ENCODE measurements around the gene SLC35F1. TPM values are rescaled to one million over a fixed set of nuclear protein-coding genes. Genes with fewer than 3 reads are reported as not detected.
"Not testable (repeated sequence)": the region's sequence is repeated elsewhere in the genome, so short reads cannot be mapped to it uniquely, and the experiment has no call there.

Gene SLC35F1
- total and polyA plus RNA-seq, 2 donors, result 0.92 to 9.1 TPM

GRCh38 chr6:117933471-117933870 is 26.4 kb downstream of the SLC35F1 start:
- Histone ChIP-seq H3K4me1 (ENCODE audit: insufficient read depth) (no peaks in the 10 kb centered on the region), H3K4me3 (ENCODE audit: low read depth, low read length) (no peak overlapping the region), H3K36me3 (ENCODE audit: insufficient read depth) (no peaks in the 10 kb centered on the region), H3K27ac (ENCODE audit: low read depth) (no peak overlapping the region)
- WGBS, result 67% methylated on average over 4 of the region's 4 CpGs
- no peak for DNase-seq (ENCODE audit: extremely low spot score)

GRCh38 chr6:117938311-117938995 is 31.4 kb downstream of the SLC35F1 start:
- DNase-seq (ENCODE audit: extremely low spot score), result no peak

DNA sequence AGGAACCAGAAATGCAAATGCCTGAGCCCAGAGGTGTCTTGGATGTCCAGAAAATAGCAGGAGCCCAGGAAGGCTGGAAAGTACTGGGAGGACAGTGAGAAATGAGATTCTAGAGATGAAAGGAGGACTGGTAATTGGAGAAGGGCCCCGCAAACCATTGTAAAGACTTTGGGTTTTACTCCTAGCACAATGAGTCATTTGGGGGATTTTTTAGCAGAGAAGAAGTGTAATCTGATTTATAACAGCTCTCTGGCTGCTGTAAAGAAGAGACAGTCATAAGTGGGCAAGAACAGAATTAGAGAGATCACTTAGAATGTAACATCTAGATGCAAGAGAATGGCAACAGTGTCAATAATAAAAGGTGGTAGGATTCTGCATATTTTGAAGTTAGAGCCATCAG is 40.2 kb downstream of the SLC35F1 start:
- no peak overlapping the region for H3K27ac ChIP-seq (ENCODE audit: low read depth)
- no peaks in the 10 kb centered on the region for H3K4me1 ChIP-seq (ENCODE audit: insufficient read depth)
- no peak overlapping the region for H3K4me3 ChIP-seq (ENCODE audit: low read depth, low read length)
- DNase-seq (ENCODE audit: extremely low spot score), result no peak
- 63% methylated on average over 1 of the region's 1 CpG for WGBS
- no peaks in the 10 kb centered on the region for H3K36me3 ChIP-seq (ENCODE audit: insufficient read depth)

More at GRCh38 chr6:117938311-117938995, 31.4 kb downstream of the SLC35F1 start:
- H3K4me3 ChIP-seq (ENCODE audit: low read depth, low read length), result no peak overlapping the region
- no peaks in the 10 kb centered on the region for H3K36me3 ChIP-seq (ENCODE audit: insufficient read depth)
- 61% methylated on average over 5 of the region's 5 CpGs for WGBS
- H3K27ac ChIP-seq (ENCODE audit: low read depth), result no peak overlapping the region
- H3K4me1 ChIP-seq (ENCODE audit: insufficient read depth), result no peaks in the 10 kb centered on the region

- 19% methylated on average over 3 of the region's 3 CpGs for WGBS
- H3K4me1 ChIP-seq (ENCODE audit: insufficient read depth), result no peaks in the 10 kb centered on the region
- no peaks in the 10 kb centered on the region for H3K36me3 ChIP-seq (ENCODE audit: insufficient read depth)
- DNase-seq (ENCODE audit: extremely low spot score), result no peak
- H3K4me3 ChIP-seq (ENCODE audit: low read depth, low read length), result no peak overlapping the region
- H3K27ac ChIP-seq (ENCODE audit: low read depth), result no peak overlapping the region
Observed at GRCh38 chr6:117951783-117952182, 44.7 kb downstream of the SLC35F1 start.

DNA sequence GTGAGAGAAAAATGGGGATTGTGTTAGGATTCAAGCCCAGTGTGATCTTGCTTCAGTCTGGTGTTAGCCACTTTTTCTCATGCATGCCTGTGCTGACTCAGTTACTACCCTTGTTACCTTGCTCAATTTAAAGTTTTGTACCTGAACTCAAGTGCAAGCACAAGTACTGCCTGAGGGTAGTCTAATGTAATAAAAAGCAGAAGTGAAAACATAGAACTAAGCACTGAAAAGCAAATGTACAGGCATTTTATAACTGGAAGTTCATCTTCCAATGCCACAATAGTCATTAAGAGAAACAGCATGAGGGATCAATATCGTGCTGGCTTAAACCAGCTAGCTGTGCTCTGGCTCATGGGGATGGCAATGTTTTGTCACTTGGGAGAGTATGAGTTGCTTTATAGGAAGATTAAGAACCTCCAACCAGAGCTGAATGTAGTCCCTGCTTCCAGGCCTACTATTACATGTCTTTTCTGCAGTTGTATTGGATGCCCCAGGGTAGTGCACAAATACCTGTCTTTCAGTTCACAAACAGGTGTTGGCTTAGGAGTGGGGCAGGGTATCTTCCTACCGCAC is 48.7 kb downstream of the SLC35F1 start:
- 86% methylated on average over 2 of the region's 2 CpGs for WGBS

DNA sequence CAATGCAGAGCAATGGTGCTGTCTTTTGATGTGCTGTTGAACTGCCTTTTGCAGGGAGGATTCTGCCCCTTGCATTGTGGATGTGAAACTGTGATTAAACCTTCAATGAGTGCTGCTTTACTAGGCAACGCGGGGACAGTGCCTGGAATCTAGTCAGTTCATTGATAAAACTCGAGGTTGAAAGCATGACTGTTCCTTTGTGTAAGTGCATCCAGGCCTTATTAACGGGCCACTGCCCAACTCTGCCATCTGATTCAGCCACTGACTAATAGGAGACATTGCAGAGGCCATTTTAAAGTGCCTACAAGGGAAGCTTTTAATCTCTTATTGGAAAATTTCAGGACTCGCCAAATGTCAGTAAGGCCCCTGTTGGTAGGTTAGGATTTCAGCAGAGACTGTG is 49.3 kb downstream of the SLC35F1 start:
- H3K36me3 ChIP-seq (ENCODE audit: insufficient read depth), result no peaks in the 10 kb centered on the region
- no peaks in the 10 kb centered on the region for H3K4me1 ChIP-seq (ENCODE audit: insufficient read depth)
- 76% methylated on average over 5 of the region's 5 CpGs for WGBS
- no peak overlapping the region for H3K27ac ChIP-seq (ENCODE audit: low read depth)
- H3K4me3 ChIP-seq (ENCODE audit: low read depth, low read length), result no peak overlapping the region
- no peak for DNase-seq (ENCODE audit: extremely low spot score)

More for the DNA sequence above, 48.7 kb downstream of the SLC35F1 start:
- Histone ChIP-seq H3K4me3 (ENCODE audit: low read depth, low read length) (no peak overlapping the region), H3K4me1 (ENCODE audit: insufficient read depth) (no peaks in the 10 kb centered on the region), H3K27ac (ENCODE audit: low read depth) (no peak overlapping the region), H3K36me3 (ENCODE audit: insufficient read depth) (no peaks in the 10 kb centered on the region)
- DNase-seq (ENCODE audit: extremely low spot score), result no peak

DNA sequence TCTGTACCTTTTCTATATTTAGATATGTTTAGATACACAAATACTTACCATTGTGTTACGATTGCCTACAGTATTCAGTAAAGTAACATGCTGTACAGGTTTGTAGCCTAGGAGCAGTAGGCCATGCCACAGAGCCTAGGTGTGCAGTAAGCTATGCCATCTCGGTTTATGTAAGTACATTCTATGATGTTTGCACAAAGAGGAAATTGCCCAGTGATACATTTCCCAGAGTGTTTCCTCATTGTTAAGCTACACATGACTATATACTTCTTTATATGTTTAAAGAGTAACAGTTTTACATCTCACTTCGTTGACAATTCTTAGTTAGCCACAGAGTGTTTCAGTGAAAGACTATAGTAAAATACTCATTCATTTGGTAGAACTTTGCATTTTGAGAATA is 51.5 kb downstream of the SLC35F1 start:
- Histone ChIP-seq H3K36me3 (ENCODE audit: insufficient read depth) (no peaks in the 10 kb centered on the region), H3K4me1 (ENCODE audit: insufficient read depth) (no peaks in the 10 kb centered on the region), H3K27ac (ENCODE audit: low read depth) (no peak overlapping the region), H3K4me3 (ENCODE audit: low read depth, low read length) (no peak overlapping the region)
- DNase-seq (ENCODE audit: extremely low spot score), result no peak
- 79% methylated on average over 3 of the region's 3 CpGs for WGBS

GRCh38 chr6:117960877-117961276 is 53.8 kb downstream of the SLC35F1 start:
- no peak for DNase-seq (ENCODE audit: extremely low spot score)
- no peak overlapping the region for H3K4me3 ChIP-seq (ENCODE audit: low read depth, low read length)
- no peaks in the 10 kb centered on the region for H3K4me1 ChIP-seq (ENCODE audit: insufficient read depth)
- 63% methylated on average over 1 of the region's 1 CpG for WGBS
- H3K36me3 ChIP-seq (ENCODE audit: insufficient read depth), result no peaks in the 10 kb centered on the region
- no peak overlapping the region for H3K27ac ChIP-seq (ENCODE audit: low read depth)

DNA sequence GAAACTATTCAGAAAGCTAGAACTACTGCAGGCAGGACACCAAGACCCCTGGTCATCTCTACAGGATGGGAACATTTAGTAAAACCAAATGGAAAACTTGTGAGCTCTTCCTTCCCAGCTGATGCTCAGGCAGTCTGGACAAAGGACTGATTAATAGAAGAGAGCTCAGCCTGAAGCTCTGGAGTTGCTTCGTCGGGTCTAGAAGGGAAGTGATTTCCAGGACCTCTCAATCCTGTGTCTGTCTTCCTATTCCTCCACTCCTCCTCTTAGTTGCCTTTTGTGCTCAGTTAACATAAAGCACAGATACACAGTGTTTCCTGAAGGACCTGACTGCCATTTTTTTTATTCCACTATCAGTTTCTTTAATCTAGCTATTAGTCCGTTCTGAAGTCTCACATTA is 54.2 kb downstream of the SLC35F1 start:
- no peak overlapping the region for H3K4me3 ChIP-seq (ENCODE audit: low read depth, low read length)
- DNase-seq (ENCODE audit: extremely low spot score), result no peak
- H3K27ac ChIP-seq (ENCODE audit: low read depth), result no peak overlapping the region
- 60% methylated on average over 3 of the region's 3 CpGs for WGBS
- H3K4me1 ChIP-seq (ENCODE audit: insufficient read depth), result no peaks in the 10 kb centered on the region
- H3K36me3 ChIP-seq (ENCODE audit: insufficient read depth), result no peaks in the 10 kb centered on the region

GRCh38 chr6:117965763-117966162 is 58.7 kb downstream of the SLC35F1 start:
- H3K36me3 ChIP-seq (ENCODE audit: insufficient read depth); H3K27ac ChIP-seq (ENCODE audit: low read depth); H3K4me1 ChIP-seq (ENCODE audit: insufficient read depth); DNase-seq (ENCODE audit: extremely low spot score); H3K4me3 ChIP-seq (ENCODE audit: low read depth, low read length): not testable (repeated sequence)
- WGBS, result 82% methylated on average over 7 of the region's 7 CpGs

DNA sequence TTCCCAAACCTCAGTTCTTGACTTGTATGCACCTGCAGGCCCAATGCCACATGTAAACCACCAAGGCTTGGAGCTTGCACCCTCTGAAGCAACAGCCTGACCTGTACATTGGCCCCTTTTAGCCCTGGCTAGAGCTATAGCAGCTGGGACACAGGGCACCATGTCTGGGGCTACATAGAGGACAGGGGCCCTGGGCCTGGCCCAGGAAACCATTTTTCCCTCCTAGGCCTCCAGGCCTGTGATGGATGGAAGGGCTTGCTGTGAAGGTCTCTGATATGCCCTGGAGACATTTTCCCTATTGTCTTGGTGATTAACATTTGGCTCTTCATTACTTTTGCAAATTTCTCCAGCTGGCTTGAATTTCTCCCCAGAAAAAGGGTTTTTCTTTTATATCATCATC is 64.6 kb downstream of the SLC35F1 start:
- Histone ChIP-seq H3K4me3 (ENCODE audit: low read depth, low read length) (no peak overlapping the region), H3K27ac (ENCODE audit: low read depth) (no peak overlapping the region), H3K36me3 (ENCODE audit: insufficient read depth) (no peaks in the 10 kb centered on the region), H3K4me1 (ENCODE audit: insufficient read depth) (no peaks in the 10 kb centered on the region)
- no peak for DNase-seq (ENCODE audit: extremely low spot score)

DNA sequence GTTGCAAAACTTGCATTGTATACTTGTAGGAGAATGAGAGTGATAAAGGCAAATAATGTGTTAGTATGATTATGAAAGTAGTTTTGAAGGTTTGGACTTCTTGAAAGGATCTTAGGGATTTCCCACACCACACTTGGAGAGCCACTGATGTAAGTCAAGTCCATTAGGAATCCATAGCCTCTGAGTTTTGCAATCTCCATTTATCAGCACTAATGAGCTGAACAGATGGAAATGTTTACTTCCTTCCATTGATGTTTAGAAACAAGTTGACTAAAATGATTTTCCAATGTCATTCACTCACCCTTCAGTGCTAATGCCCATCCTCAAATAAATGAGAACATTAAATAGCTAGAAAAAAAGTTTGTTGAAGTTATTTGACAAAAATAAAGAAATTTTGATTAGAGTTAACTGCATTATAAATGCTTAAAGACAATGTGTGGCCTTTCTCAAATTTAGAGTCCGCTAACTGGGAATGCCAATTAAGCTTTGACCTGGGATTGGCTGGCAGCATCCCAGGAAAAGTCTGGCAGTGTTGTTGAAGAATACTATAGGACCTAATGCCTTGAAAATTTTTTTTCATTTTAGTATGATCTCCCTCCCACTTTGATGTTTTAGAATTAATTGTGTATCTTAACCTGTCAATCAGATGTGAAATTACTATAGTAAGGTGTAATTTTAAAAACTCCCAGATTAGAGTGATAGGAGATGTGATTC is 68.0 kb downstream of the SLC35F1 start:
- no peak for DNase-seq (ENCODE audit: extremely low spot score)
- Histone ChIP-seq H3K4me1 (ENCODE audit: insufficient read depth) (no peaks in the 10 kb centered on the region), H3K27ac (ENCODE audit: low read depth) (no peak overlapping the region), H3K4me3 (ENCODE audit: low read depth, low read length) (no peak overlapping the region), H3K36me3 (ENCODE audit: insufficient read depth) (no peaks in the 10 kb centered on the region)
- WGBS, result 73% methylated on average over 1 of the region's 1 CpG

DNA sequence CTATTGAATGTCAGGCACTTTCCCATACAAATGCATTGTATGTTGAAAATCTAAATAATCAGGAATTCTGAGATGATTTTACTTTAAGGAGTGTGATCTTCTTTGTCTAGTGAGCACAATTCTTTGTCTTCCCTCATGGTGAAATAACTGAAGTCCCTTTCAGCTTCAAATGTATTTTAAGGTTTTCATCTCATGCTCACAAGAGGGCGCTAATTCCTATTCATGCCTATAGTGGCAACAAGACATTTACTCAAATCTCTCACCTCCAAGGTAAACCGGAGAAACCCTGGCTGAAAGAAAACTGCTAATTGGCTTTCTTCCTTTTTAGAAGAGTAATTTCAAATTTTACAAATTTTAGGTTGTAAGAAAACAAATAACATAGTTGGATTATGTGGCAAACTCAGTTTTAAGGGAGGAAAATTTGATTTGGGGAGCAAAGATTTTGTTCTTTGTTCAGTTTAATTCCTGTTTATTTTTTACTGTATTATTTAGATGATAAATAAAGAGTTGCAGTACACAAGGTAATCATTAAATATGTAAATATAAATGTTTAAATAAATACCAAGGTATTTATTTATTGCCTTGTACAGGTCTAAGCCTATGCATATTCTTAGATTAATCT is 69.1 kb downstream of the SLC35F1 start:
- H3K27ac ChIP-seq (ENCODE audit: low read depth), result no peak overlapping the region
- no peak for DNase-seq (ENCODE audit: extremely low spot score)
- WGBS, result 9% methylated on average over 2 of the region's 2 CpGs
- no peaks in the 10 kb centered on the region for H3K4me1 ChIP-seq (ENCODE audit: insufficient read depth)
- no peaks in the 10 kb centered on the region for H3K36me3 ChIP-seq (ENCODE audit: insufficient read depth)
- no peak overlapping the region for H3K4me3 ChIP-seq (ENCODE audit: low read depth, low read length)

DNA sequence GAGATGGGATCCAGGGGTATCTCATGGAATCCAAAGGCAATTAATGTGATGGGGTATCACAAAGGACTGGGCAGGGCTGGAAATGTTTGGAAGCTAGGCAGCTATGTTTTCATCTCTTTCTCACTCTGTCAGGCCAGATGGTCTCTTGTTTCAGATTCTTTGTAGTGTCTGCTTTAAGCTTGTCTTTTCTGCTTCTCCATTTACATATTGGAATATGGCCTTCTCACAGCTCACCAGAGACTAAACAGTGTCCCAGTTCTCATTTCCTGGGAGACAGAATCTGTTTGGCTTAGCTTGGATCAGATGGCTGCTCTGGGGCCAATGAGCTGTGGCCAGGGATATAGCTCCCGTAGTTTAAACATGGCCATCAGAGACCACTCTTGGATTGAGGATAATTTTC is 78.9 kb downstream of the SLC35F1 start:
- Histone ChIP-seq H3K4me3 (ENCODE audit: low read depth, low read length) (no peak overlapping the region), H3K36me3 (ENCODE audit: insufficient read depth) (no peaks in the 10 kb centered on the region), H3K4me1 (ENCODE audit: insufficient read depth) (no peaks in the 10 kb centered on the region), H3K27ac (ENCODE audit: low read depth) (no peak overlapping the region)
- 62% methylated on average over 1 of the region's 1 CpG for WGBS
- no peak for DNase-seq (ENCODE audit: extremely low spot score)

Measured in urinary bladder (tissue), 4 donors.